Endothelial cell of umbilical vein (primary cell): ENCODE data around the gene LENEP. TPM values are rescaled to one million over a fixed set of nuclear protein-coding genes. Genes with fewer than 3 reads are reported as not detected.

Source experiments
- Bru-seq: library from RNA; stranded (reverse); fragments of 400-500 nt; gene quantifications from one replicate; lab custom pipeline; 2021; lab: Mats Ljungman, UMichigan
- BruChase-seq, 2 experiments: library from RNA; stranded (reverse); fragments of 400-500 nt; gene quantifications; one replicate each; lab custom pipeline; 2021; lab: Mats Ljungman, UMichigan
- BruUV-seq: library from RNA; stranded (reverse); fragments of 400-500 nt; replicated peaks from 2 replicates; lab custom pipeline; 2021; lab: Mats Ljungman, UMichigan
- CTCF ChIA-PET: fragments of 300-600, 350-600 bp; sonication (Branson Sonifier 250); formaldehyde crosslinking; loops from one replicate; lab custom pipeline; 2021; ENCODE audit warnings: antibody characterized with exemption, inconsistent platforms; lab: Charles Lee
- POLR2A ChIA-PET: fragments of 300-600, 350-600 bp; sonication (Branson Sonifier 250); formaldehyde crosslinking; loops from one replicate; lab custom pipeline; 2021; ENCODE audit warnings: antibody characterized with exemption, inconsistent platforms; lab: Charles Lee
- DNase-seq: peaks from one replicate; pipeline ENCODE4 v3.0.0-alpha.2; 2011; ENCODE audit warnings: low read depth, low spot score
- FAIRE-seq: peaks from 2 replicates; lab custom pipeline; 2011; peaks lifted over from hg19 to GRCh38; lab: Jason Lieb, UNC
- H2AFZ ChIP-seq: 2 replicates; pipeline ENCODE4 v1.6.0; 2012; ENCODE audit warnings: low read depth, low read length, control low read depth, inconsistent platforms
- H3K27ac ChIP-seq: 2 replicates; pipeline ENCODE4 v1.5.1; 2011; ENCODE audit warnings: low read depth, mild to moderate bottlenecking, control low read depth, low read length, moderate library complexity; ENCODE audit not compliant: insufficient read depth
- H3K27me3 ChIP-seq, 2 experiments: 2 replicates each; pipeline versions ENCODE4 v1.6.0 to v1.6.1; 2011; ENCODE audit warnings: low read length in 2 of 2, mixed read lengths in 1 of 2; ENCODE audit not compliant: control insufficient read depth in 2 of 2, insufficient read depth in 2 of 2
- H3K36me3 ChIP-seq, 2 experiments: 2 replicates in 1 of 2; 3 replicates in 1 of 2; pipeline ENCODE4 v1.5.1; 2011; ENCODE audit warnings: low read length in 2 of 2, mild to moderate bottlenecking in 1 of 2, moderate library complexity in 1 of 2; ENCODE audit not compliant: control insufficient read depth in 2 of 2, insufficient read depth in 2 of 2; ENCODE audit errors: extremely low read depth in 1 of 2
- H3K4me1 ChIP-seq: 3 replicates; pipeline ENCODE4 v1.5.1; 2011; ENCODE audit warnings: mild to moderate bottlenecking, low read length; ENCODE audit not compliant: control insufficient read depth, insufficient read depth; ENCODE audit errors: extremely low read depth
- H3K4me2 ChIP-seq: 2 replicates; pipeline ENCODE4 v1.6.1; 2011; ENCODE audit warnings: low read length, control low read depth, mixed read lengths; ENCODE audit not compliant: insufficient read depth
- H3K4me3 ChIP-seq, 3 experiments: fragments of 200-600 bp in 1 of 3; sonication (generic), shearing (Covaris generic) in 1 of 3; replicated peaks in 1 of 3; 2 replicates each; pipeline ENCODE4 v1.5.1; 2011 to 2016; ENCODE audit warnings: control low read depth in 3 of 3, low read length in 3 of 3, mild to moderate bottlenecking in 2 of 3, inconsistent platforms in 1 of 3, low read depth in 1 of 3, moderate library complexity in 1 of 3; ENCODE audit not compliant: insufficient read depth in 1 of 3
- H3K79me2 ChIP-seq: 2 replicates; pipeline ENCODE4 v1.6.0; 2012; ENCODE audit warnings: low read length, inconsistent platforms; ENCODE audit not compliant: control insufficient read depth, insufficient read depth
- H3K9ac ChIP-seq: replicated peaks from 2 replicates; pipeline ENCODE3; 2011; ENCODE audit warnings: low read length, control low read depth; ENCODE audit not compliant: insufficient read depth; ENCODE audit errors: extremely low read depth
- H3K9me1 ChIP-seq: replicated peaks from 3 replicates; pipeline ENCODE4 v1.6.0; 2011; ENCODE audit warnings: mild to moderate bottlenecking, low read length; ENCODE audit not compliant: control insufficient read depth, insufficient read depth; ENCODE audit errors: extremely low read depth
- H3K9me3 ChIP-seq: replicated peaks from 2 replicates; pipeline ENCODE4 v1.5.1; 2012; ENCODE audit warnings: low read length, inconsistent platforms; ENCODE audit not compliant: control insufficient read depth, insufficient read depth
- H4K20me1 ChIP-seq: replicated peaks from 2 replicates; pipeline ENCODE3; 2011; ENCODE audit warnings: mild to moderate bottlenecking, low read length; ENCODE audit not compliant: control insufficient read depth, insufficient read depth; ENCODE audit errors: extremely low read depth
- MYC ChIP-seq: IDR thresholded peaks from one replicate; pipeline ENCODE4 v1.6.1; 2011; ENCODE audit warnings: mild to moderate bottlenecking, low read depth, low read length
- POLR2A ChIP-seq: IDR thresholded peaks from 2 replicates; pipeline ENCODE4 v1.6.1; 2012; ENCODE audit warnings: low read depth, mild to moderate bottlenecking, control low read depth, low read length
- dilution Hi-C: fragments of 300-500 bp; cut with MboI; formaldehyde crosslinking; loops from one replicate; pipeline ENCODE4 v1.15.0; 2019; ENCODE audit warnings: low sequenced_read_pairs; ENCODE audit not compliant: extremely low pct_ligation_motif_present
- intact Hi-C: fragments of 100-400 bp; cut with micrococcal nuclease; formaldehyde crosslinking; loops from one replicate; pipeline ENCODE4 v1.10.0; 2022
- long read RNA-seq: library from polyadenylated mRNA; stranded (forward); transcript quantifications from one replicate; pipeline ENCODE4 v2.0.0, GENCODE V29; 2021
- polyA minus RNA-seq, 3 experiments: library from RNA; depleted of rRNA, polyadenylated mRNA; stranded (reverse); fragments of >200 nt; gene quantifications; 1 replicate in 1 of 3; 2 replicates in 2 of 3; pipeline ENCODE4 v1.2.3, GENCODE V29; 2011
- polyA plus RNA-seq, 4 experiments: library from polyadenylated mRNA; depleted of rRNA in 3 of 4; stranded (reverse) in 3 of 4; unstranded in 1 of 4; fragments of >200 nt; gene quantifications; 2 replicates each; pipeline versions ENCODE4 v1.2.1 to v1.2.3, GENCODE V29; 2011 to 2012; ENCODE audit warnings: missing spikeins in 1 of 4
- total RNA-seq: library from RNA; stranded (reverse); gene quantifications from 2 replicates; pipeline ENCODE4 v1.2.3, GENCODE V29; 2021

Gene LENEP, protein sequence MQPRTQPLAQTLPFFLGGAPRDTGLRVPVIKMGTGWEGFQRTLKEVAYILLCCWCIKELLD
- total RNA-seq (0.64 and 0.88 TPM in 2 replicates), polyA plus RNA-seq (not detected in 2 replicates), polyA minus RNA-seq (not detected in 2 replicates), Bru-seq, nascent RNA (percentile 32 among the genes with signal in this experiment), BruChase-seq, experiment 1, labeled RNA remaining after a 6-hour chase (percentile 41 among the genes with signal in this experiment), BruChase-seq, experiment 2, labeled RNA remaining after a 2-hour chase (percentile 21 among the genes with signal in this experiment)
- polyA plus RNA-seq (2011; cell fraction: cytosol; rRNA removed), result not detected in 2 replicates
- polyA plus RNA-seq (2011; cell fraction: nucleus; rRNA removed), result 0.59 TPM in 1 of 2 replicates, not detected in the other
- not detected in 2 replicates for polyA plus RNA-seq (2012)
- polyA minus RNA-seq (2011; cell fraction: cytosol; rRNA and poly(A)+ RNA removed), result not detected
- 1.0 TPM in 1 of 2 replicates, not detected in the other for polyA minus RNA-seq (2011; cell fraction: nucleus; rRNA and poly(A)+ RNA removed)
- long read RNA-seq, partial matches to known transcripts, result 0 of 1 reads
- long read RNA-seq, other reads (novel, unspliced or antisense), result 0 of 1 reads

DNA sequence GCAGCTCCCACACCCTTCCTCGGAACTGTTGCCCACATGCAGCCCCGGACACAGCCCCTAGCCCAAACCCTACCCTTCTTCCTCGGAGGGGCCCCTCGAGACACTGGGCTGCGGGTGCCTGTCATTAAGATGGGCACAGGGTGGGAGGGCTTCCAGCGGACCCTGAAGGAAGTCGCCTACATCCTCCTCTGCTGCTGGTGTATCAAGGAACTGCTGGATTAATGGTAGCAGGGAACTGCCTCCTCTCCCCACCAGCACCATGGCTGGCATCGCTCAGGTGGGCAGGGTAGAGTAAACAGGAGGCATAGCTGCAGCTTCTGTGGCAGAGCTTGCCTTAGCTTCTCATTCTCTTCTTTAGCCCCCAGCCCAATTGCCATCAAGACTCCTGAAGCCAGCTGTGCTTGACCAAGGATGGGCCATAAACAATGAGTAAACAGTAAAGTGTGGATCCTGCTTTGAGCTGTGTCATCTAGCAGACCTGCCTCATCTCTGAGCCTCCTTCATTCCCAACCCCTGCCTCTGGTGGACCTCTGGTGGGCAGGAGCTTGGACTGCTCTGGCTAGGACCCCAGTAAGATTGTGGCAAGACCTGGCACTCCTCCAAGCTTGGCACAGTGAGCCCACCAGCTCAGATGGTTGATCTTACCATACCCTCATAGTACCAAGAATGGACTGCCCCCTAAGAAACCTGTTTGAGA lies at the start of gene LENEP:
Gene LENEP (plus strand): TSS at position 15 of the 697 bp plus-strand sequence. CDS start 22 bp downstream, at position 37.
- H3K9ac ChIP-seq, result no peak within 1 kb of the TSS
- no peak for FAIRE-seq
- no peaks in the 10 kb centered on the region for H3K9me3 ChIP-seq
- no peak within 1 kb of the TSS for H3K4me2 ChIP-seq
- dilution Hi-C loops (no loop called here), intact Hi-C loops (no loop called here)
- H3K27me3 ChIP-seq, result no peaks in the 10 kb centered on the region
- H3K36me3 ChIP-seq, result peaks cover 0 to 12% of the 10 kb centered on the region in 2 experiments
- no peaks in the 10 kb centered on the region for H3K9me1 ChIP-seq
- BruUV-seq, result no TSS peak
- no peak within 1 kb of the TSS for H3K4me3 ChIP-seq
- TF ChIP-seq MYC (no peak), POLR2A (peak; percentile 27)
- no peak for DNase-seq
- H3K4me1 ChIP-seq, result peaks cover 2% of the 10 kb centered on the region
- H3K79me2 ChIP-seq, result no peaks in the 10 kb centered on the region
- H3K27ac ChIP-seq, result no peak within 1 kb of the TSS
- no peaks in the 10 kb centered on the region for H4K20me1 ChIP-seq
- no peak within 1 kb of the TSS for H2AFZ ChIP-seq
- POLR2A ChIA-PET, result interaction anchor here (0.6 to 1.7 kb wide), 5 partner anchors 9 to 59 kb away, joined by 3 to 5 read pairs (median 4); partner anchors contain the start of gene SHC1
- CTCF ChIA-PET, result interaction anchor here (0.5 to 4.7 kb wide), 24 partner anchors 9 to 174 kb away, joined by 3 to 65 read pairs (median 6); partner anchors contain the start of genes ADAM15, EFNA4, FLAD1 and PBXIP1
